GM18511 (cell line): ENCODE measurements around the gene SSBP3.

Experiments used
- ATAC-seq: cut with Tn5 transposase; IDR thresholded peaks from one replicate; pipeline ENCODE4 v1.9.1; 2021; ENCODE audit warnings: mild to moderate bottlenecking, moderate library complexity; ENCODE audit not compliant: unreplicated experiment

SSBP3 gene

DNA sequence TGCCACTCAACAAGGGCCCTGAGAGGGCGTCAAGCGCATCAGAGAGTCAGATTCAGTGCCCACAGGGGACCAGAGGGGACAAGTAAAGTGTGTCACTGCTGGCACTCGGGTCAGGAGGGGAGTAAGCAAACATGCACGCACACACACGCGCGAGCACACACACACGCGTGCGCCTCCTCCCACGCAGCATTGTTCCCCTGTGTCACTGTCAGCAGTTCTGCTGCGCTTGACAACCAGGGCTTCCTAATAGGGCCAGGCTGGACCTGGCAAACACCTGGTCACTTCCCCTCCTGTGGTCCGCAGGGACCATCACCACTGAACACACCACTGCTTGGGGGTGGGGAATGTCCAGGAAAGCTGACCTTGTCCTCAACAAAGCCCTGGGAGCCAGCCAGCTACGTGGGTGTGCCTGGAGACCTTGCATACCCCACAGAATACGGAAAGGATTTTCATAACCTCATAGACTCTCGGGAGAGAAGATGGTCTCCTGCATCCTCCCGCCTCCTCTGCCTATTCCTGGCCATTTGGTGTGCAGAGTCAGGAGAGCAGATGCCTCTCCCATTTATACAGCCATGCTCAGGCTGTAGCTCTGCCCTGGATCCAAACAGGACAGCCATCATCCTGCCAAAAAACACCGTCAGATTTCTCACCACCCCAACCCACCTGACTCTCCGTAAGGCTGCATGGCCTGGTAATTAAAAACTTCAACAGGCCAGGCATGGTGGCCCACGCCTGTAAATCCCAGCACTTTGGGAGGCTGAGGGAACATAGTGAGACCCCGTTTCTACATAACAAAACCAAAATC, 73.2 kb downstream of the SSBP3 start:
- ATAC-seq, result no peak

DNA sequence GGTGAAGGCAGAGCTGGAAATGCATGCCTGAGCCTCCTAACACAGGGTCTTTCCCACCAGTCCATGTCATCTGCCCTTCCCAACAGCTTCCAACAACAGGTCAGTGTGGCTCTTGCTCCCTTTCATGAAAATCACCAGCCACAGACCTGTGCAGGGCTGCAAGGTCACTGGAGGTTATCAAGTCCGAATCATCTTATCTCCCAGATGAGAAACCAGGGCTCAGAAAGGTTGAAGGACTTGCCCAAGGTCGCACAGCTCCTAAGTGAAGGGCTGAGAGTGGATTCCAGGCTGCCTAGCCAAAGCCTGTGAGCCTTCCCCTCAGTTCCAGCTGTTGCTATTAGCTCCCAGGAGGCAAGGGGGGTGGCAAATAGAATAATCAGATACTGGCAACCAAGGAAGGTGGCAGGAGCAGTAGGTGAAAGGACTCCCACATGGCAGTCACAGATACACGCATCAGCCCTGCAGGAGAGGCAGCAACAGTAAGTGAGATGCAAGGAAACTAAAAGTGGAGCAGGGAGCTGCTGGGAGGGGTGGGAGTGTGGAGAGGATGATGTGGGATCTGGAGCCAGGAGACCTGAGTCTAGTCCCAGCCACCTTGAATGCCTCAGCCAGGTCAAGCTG, 74.2 kb downstream of the SSBP3 start:
- no peak for ATAC-seq

DNA sequence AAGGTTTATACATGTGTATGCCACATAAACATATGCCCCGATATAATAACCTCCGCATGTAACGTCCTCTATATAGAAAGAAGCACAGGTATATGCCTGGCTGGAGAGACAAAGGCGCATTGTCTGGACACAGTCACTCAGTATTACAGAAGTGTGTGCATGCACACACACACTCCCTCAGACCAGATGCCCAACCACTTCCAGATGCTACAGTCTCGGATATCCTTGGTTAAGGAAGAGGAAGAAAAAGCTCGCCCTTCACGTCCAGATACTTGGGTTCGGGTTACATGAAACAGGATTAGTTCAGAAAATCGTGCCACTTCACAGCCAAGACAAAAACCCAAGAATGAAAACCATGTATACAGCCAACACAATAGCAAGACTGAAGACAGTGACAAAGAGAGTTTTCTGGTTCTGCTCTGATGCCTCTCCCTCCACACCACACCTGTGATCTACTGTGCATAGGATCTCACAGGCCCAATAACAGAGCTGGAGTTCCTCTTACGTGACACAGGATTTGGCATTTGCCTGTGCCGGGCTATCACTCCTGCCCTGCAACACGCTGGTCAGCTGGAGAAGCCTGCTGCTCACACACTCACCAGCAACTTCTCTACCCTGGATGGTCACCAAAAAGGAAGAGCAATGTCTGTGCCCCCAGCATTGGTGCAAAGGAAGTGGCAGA, 75.0 kb downstream of the SSBP3 start:
- ATAC-seq, result no peak

DNA sequence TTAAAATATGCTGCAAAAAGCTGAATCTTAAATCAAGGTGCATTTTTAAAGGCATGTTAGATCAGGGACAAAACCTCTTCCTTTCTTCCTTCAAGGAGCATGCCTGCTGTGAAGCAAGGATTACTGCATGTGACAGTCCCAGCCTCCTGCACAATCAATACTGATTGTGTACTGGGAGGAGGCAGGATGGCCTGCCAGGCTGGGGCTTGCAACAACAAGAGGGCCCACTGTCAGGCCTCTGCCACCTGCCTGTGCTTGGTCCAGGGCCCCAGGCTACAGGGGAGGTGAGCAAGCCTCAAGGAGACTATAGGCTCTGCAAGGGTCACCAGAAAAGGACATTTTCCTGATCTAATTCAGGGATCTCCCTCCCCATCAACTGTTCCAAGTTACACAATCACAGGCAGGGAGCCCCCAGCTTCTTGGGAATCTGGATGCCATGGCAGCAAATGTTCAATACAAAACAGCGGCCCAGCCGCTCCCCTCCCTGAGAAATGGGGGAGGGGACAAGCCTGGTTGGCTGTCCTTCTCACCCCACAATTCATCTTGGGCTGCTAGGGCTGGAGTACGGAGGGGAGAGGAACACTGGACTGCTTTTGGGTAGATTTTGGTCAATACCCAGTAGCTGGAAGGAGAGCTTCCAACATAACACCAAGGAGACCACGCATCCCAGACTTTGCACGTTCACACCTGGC, 76.7 kb downstream of the SSBP3 start:
- no peak for ATAC-seq

DNA sequence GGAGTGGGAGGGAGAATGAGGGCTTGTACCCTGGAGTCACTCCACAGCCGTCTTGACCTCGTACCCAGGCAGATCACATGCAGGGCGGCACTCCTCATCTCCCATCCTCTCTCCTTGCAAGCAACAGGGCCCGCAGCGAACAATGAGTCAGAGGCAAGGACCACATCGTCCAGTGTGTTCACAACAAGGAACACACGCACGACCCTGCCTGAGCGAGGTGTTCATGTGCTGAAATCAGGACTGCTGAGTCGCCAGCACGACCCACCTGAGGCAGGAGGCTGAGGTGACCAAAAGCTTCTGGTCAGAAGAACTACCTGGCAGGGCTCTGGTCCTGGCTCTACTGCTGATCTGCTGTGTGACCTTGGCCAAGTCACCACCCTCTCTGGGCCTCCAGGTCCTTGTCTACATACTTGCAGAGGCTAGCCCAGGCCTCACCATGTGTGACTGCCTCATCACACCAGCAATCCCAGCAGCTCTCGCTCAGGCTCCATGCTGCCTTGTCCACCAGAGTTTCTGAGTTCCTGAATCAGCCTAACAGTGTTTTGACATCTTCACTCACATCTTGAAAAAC, 78.0 kb downstream of the SSBP3 start:
- ATAC-seq, result no peak

DNA sequence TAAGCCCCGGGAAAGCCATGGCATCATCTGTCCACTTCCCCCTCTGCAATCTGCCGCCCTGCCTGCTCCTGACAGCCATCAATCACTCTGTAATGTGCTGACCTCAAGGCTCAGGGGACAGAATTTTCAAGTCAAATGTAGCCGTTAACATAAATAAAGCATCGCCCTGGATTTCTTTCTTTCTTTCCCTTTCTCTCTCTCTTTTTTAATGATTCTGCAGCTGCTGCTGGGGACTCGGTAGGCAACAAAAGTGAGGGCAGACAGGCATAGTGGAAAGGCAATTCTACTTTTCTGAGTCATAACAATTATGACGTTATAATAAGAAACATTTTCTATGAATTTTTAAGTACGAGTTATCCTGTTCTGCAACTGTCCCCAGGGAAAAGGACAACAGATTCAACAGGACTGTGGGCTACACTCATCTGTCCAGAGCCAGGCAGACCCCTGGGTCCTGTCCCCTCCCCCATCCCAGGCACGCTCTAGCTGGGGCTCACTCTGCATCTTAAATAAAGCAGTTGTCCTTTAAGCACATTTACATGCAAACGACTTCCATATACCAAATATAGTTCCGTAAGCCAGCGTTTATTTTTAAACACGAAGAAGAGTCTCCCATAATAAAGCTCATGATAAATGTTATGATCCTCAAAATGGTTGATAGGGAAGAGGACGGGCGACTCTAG, 78.7 kb downstream of the SSBP3 start:
- ATAC-seq, result no peak

DNA sequence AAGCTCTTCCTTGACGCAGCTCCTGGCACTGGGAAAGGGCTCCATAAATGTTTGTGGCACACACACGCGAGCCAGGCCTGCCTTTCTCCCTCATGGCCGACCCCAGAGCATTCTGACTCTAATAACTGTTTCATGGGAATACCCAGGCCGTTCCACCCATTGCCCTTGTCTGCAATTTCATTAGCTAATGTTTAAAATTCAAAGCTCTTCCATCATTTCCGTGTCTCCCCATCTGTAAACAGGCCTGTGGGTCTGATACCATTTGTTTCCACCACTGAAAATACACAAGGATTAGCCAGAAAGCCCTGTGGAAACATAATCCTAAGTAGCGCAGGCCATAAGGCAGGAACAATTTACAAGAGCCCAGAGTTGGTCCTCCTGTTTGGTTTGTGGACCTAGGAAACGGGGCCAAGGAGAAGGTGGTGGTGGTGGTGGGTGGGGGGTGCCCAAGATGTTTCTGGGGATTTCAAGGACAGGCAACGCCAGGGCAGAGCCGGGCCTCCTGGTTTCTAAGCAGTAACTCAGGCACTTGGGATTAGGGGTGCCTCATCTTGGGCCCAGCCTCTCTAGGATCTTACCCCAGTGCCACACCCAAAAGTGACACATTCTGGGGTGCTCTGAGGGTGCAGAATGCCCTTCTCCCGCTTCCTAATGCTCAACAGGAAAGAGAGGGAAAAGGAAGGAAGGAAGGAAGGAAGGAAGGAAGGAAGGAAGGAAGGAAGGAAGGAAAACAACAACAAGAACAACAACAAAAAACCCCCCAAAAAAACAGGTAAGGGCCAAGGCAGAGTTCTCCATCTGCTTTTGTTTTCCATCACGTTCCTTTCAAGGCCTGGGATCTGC, 79.4 kb downstream of the SSBP3 start:
- no peak for ATAC-seq

DNA sequence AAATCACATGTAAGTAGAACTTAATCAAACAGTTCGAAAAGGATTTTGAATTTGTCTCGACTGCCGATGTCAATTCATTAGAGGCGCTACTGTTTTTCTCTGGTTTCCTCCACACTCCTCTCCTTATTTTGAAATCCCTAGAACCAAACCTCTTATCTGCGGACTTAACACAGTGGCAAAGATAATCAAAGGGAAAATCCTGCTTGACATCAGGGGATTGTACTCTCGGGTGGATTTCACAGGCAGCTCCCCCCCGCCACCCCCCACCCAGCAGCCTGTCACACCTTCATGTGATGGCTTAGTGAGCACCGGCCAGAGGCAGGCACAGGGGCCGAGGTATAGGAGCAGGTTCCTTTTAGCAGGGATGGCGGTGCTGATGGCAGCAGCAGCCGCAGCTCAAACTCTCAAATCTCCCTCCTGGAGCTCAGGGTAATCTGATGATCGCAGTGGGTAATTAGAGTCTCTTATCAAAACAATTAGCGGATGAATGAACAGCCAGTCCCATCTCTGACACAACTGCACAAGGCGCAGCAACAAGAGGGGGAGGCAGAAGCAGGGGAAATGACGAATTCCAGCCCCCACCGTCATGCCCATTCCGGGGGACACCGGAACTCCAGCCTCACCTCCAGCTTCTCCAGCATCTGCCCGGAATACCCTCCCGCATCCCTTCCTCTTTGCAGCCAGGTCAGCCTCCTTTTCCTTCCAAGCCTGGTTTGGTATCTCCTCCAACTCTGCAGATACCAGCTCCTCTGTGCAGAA, 80.3 kb downstream of the SSBP3 start:
- ATAC-seq, result no peak

DNA sequence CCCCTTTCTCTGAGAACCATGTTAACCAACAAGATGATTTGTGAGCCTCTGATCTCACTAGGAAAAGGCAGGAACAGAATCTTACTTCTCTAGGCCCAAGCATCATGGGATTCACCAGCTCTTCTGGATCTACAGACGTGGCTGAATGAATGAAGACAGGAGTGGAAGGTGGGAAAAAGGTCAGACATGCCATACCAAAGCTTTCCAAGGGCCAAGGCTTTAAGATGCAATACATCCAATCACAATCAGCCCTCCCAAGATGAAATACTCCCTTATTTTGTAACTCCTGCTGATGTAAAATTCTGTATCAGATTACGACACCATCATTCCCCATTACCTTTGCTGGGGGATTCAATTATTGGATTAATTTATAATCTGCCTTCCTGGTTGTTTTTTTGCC, 80.9 kb downstream of the SSBP3 start:
- no peak for ATAC-seq

DNA sequence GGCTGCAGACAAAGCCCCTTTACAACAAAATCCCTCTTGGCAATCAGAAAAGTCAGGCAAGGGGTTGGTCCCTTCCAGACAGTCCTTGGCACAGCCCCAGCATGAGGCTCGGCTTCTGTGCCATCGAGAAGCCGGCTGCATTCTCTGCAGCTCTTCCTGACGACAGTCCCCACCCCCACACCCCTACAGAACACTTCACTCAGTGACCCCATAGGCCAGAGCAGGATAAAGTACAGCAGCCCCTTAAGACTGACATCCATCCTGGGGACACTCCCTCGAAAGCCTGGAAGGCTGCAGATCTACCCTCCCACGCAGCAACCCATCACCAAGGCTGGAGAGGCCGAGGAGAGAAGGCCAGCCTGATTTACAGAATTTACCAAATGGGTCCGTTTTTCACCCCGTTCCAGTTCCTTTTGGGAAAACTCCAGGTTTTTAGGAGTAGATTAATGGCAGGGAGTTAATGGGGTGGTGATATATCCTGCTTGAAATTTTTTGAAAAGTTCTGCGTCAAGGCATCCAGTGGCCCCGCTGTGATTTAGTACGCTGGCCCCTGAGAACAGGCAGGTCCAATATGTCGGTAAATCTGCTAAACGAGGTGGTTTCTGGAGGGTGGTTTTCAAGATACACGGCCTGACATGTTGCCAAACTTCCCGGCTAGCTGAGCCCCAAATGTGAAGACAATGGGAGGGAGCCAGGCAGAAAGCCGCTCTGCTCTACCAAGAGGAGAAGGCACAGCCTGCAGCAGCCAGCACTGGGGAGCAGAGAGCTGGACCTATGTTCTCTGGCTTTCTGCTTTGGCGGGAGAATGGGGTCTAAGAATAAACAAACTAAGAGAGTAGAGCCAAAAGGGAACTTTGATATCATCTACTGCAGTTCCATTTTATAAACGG, 81.7 kb downstream of the SSBP3 start:
- ATAC-seq, result no peak

DNA sequence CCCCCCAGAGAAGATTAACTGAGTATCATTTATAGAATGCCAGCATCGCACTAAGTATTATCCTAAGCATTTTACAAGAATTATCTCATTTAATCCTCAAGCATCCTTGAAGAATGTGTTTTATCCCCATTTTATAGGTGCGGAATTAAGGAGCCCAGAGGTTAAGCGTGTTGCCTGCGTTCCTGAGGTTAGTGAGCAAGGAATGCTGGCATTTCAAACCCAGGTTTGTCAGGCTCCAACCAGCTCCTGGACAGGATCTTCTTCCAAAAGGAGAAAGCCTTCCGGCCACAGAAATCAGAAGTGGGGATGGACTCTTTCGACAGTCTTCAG, 82.3 kb downstream of the SSBP3 start:
- ATAC-seq, result no peak

DNA sequence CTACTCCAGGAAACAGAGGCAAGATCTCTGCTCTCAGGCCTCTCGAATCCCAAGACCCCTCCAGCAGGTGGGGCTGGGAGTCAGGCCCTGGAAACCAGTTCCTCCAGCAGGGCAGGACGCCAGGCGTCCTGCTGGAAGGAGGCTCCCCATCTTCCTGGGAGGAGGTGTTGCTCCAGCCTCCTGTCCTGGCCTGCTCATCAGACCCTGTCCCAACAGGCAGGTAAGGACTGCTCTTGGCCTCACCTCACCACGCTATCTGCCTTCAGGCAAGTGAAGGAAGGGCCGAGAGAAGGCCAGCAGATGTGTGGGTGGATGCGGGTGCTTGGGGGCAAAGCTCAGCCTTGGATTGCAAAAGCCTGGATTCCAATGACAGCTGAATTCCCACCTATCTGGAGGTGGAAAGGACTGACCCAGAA, 82.9 kb downstream of the SSBP3 start:
- no peak for ATAC-seq

DNA sequence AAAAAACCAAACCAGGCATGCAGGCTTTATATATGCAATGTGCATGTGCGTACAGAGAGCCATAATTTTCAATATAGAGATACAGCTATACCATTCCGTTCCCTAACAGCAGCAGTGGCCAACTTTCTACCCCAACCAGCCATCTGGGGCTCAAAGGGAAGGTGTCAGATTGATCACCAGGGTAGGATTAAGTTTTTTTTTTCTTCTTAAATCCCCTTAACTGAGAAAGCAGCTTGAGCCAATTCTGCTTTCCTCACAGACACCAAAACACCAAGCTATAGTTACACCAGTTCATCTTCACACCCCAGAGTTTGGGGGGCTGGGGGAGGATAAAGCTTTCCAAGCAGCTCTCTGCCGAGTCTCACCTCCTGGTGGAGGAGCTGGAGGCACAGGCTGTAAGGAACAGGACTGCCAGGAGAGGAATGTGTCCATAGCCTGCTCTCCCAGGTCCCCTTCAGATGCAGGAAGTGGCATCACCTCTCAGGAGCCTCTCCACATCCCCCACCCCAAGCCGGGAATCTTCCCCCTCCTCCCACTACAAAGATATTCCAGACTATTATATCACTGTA, 87.9 kb downstream of the SSBP3 start:
- no peak for ATAC-seq

DNA sequence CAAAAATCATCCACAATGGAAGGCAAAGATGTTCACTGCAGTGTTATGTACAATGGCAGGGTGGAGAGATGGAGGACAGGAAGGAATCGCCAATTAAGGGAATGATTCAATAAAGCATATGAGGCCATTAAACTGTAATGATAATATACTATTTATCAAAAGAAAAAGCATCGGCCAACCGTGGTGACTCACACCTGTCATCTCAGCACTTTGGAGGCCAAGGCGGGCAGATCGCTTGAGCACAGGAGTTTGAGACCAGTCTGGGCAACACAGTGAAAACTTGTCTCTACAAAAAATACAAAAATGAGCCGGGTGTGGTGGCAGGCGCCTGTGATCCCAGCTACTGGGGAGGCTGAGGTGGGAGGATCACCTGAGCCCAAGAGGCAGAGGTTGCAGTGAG, 89.1 kb downstream of the SSBP3 start:
- ATAC-seq, result no peak

DNA sequence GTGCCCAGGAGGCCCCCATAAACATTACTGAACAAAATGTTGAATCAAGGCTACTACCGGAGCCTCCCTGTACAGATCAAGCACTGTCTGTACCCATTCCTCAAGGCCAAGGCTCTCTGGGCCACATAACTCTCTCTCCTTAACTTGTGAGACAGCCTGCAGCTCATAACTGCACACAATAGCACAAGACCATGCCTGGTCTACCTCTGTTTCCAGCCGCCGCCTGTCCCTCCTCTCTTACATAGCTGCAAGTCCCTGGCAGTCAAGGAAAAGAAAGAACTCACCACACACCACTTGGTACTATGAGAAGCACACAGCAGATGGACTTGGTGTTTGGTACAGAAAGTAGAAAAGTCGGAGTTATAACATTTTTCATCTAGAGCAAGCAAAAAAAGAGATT, 91.1 kb downstream of the SSBP3 start:
- no peak for ATAC-seq

DNA sequence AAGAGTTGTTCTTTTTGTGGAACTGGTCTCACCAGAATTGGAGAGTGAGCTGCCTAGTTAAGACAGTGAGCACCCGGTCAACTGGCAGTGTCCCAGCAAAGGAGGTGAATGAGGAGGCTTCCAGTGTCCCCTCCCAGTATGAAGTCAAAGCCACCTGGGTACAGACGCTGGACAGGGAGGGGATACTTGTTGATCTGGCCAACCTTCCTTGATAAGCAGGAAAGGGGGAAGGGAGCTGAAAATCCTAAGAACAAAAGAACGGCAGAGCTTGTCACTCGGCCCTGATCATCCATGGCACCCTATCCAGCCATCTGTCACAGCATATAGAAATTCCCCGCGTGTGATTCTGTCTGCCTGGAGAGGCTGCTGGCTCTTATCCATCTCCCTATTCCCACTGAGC, 91.5 kb downstream of the SSBP3 start:
- ATAC-seq, result no peak

DNA sequence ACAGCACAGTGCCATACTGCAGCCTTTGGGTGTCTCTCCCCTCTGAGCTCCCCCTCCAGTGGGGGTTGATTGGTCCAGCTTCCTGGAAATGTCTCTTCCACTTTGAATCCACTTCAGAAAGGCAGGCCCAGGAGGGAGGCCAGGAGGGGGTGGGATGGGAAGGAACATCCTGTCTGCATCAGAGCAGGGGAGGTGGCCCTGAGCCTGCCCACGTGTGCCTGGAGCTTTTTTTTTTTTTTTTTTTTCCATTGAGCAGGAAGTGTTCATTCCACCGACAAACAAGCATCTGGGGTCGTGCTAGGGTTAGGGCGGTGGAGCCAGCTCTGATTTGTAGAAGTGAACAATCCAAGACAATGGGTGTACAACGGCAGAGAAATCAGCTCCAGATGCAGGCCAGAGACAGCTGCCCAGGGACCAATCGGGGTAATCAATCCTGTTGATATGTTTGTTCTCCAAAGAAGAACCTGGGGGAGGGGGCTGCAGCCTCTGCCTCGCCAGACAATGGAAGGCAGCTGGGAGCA, 93.3 kb downstream of the SSBP3 start:
- ATAC-seq, result no peak

DNA sequence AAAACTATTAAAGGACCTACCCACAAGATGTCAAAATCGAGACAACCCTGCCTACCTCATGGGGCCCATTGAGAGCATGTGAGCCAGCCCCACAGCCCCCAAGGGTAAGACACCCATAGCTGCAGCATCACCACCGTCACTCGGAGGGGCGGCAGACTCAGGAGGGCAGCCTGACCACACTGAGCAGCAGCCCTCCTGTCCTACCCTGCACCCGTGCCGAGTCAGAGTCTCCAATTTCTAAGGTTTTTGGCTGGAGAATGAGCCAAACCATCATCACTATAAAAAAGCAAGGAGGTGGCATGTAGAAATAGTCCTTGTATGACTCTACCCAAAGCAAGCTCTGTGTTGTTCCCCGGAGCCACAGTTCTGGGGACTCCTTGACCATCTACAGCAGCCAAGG, 94.7 kb downstream of the SSBP3 start:
- ATAC-seq, result no peak
